Measurements from ENCODE around the gene MORC1. TPM values are rescaled to one million over a fixed set of nuclear protein-coding genes. Genes with fewer than 3 reads are reported as not detected.

MORC1 gene
- polyA plus RNA-seq, 1 donor: not detected

- no peak for DNase-seq (ENCODE audit: low read depth)
Observed at GRCh38 chr3:108946292-108947285, 171.3 kb downstream of the MORC1 start.

DNA sequence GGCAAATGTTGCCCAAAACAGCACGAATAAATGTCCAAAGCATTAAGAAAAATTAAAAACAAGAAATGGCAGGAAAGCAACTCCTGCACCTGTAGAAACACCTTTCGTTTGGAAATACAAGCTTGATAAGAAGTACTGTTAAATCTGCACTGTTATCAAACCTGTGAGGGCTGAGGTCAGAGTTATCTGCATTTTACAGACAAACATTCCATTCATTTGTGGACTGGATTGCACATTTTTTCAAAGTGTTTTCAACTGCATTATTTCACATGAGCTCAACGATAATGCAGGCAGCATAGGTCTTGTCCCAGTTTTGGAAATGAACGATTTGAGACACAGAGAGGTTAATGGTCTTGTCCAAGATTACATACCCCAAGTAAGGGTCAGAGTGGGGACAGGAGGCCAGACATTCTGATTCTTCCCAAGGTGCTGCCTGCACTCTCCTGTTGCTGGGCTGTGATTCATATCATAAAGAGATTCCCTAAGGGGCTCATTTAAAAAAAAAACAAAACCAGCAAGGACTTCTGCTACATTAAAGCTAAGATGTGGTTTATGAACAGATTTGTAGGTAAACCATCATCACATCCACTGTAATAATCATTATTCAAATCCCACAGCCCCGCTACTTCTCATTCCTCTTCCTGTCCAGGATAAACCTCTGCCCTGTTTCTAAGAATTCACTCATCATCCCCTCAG is 177.2 kb downstream of the MORC1 start:
- DNase-seq (ENCODE audit: low read depth): no peak

GRCh38 chr3:108940166-108940565 is 177.8 kb downstream of the MORC1 start:
- no peak for DNase-seq (ENCODE audit: low read depth)

GRCh38 chr3:108936924-108937689 is 180.8 kb downstream of the MORC1 start:
- no peak for DNase-seq (ENCODE audit: low read depth)

DNA sequence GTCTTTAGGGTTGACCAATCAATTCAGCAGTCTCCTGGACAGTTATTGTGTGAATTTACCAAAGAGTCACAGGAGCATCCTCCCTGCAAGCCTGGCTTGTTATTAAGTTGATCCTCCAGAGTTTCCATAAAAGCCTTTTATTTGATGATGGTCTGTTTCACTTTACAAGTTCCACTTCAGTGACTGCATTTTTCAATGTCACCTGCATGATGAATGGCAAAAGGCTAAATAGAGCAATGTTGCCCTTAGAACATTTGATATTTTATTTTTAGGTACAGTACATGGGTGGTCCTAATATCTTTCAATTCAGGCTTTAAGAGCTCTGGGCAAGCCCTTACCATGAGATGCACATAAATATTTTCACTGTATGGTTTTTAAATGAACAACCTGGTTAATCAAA is 186.9 kb downstream of the MORC1 start:
- no peak for DNase-seq (ENCODE audit: low read depth)

- no peak for DNase-seq (ENCODE audit: low read depth)
Observed at GRCh38 chr3:108918866-108919265, 199.1 kb downstream of the MORC1 start.

GRCh38 chr3:108914774-108915641 is 202.9 kb downstream of the MORC1 start:
- DNase-seq (ENCODE audit: low read depth): peak; percentile 17

DNA sequence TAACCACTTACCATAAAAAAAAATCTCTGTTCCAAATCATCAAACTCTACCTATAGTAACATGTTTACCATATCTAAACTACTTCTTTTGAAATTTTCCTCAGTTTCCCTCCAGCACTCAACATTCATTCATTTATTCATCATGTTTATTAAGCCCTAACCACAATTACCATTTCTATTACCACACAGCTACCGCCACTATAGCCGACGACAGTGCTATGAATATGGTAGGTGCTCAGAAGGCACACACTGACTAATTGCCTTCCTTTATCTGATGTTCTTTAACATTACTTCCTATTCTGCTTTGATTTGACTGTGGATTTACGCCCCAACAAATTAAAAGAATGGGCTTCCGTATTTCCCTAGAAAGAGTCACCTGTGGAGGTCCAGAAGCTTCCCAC is 208.1 kb downstream of the MORC1 start:
- no peak for DNase-seq (ENCODE audit: low read depth)

Other genes with a start within 250 kb of the MORC1 start
- gene GUCA1C, start 164.3 kb downstream of the MORC1 start, polyA plus RNA-seq (ENCODE audit: insufficient read length): not detected
- gene C3orf85, start 18.6 kb upstream of the MORC1 start, polyA plus RNA-seq (ENCODE audit: insufficient read length): not detected
- gene DPPA2, start 198.4 kb upstream of the MORC1 start, polyA plus RNA-seq (ENCODE audit: insufficient read length): not detected
- 1.1 TPM for gene DPPA4, start 219.4 kb upstream of the MORC1 start, polyA plus RNA-seq (ENCODE audit: insufficient read length)

All from forelimb muscle (tissue), 1 donor.